ENCODE results near the gene C6orf132. TPM values are rescaled to one million over a fixed set of nuclear protein-coding genes. Genes with fewer than 3 reads are reported as not detected.

The C6orf132 gene
- total and polyA plus RNA-seq, 2 of the 4 experiments (the other 2 are of a cell fraction) = 0.72 to 1.7 TPM

DNA sequence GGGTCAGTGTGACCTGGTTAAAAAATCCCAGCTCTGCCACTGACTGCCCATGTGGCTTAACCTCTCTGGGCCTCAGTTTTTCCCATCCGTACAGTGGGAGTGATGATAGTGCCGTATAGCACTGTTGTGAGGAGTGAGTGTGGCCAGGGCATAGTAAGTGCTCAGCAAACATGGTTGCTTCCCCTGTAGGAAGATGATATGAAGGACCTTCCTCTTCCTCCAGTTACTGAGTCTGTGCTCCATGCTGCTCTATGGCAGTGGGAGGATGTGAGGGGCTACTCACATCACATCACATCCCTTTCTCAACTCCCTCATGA, 13.1 kb downstream of the C6orf132 start:
- TF ChIP-seq RFX5 (IDR thresholded peaks at IDR 0.05; ENCODE audit: low read depth, low read length) = no peak
- no peak for TF ChIP-seq NFE2L2 (IDR thresholded peaks at IDR 0.05; ENCODE audit: low read depth, low read length)
- TF ChIP-seq MAFK (IDR thresholded peaks at IDR 0.05; ENCODE audit: low read depth, low read length) = no peak
- no peak overlapping the region for H4K5ac ChIP-seq (ENCODE audit: low read depth, low read length)
- intact Hi-C loops (cut with micrococcal nuclease) (no loop called here), in situ Hi-C loops (cut with MboI; ENCODE audit: low sequenced_read_pairs) (no loop called here), dilution Hi-C loops (cut with HindIII; ENCODE audit: low sequenced_read_pairs, unreplicated experiment) (no loop called here)
- H3K56ac ChIP-seq (ENCODE audit: extremely low read depth, insufficient read depth, low read length) = no peak overlapping the region
- no peak overlapping the region for H3K4me2 ChIP-seq (ENCODE audit: low read depth, low read length)
- H3K27ac ChIP-seq (ENCODE audit: insufficient read depth, low read length) = no peak overlapping the region
- DNase-seq (no peak), ATAC-seq (ENCODE audit: low read depth) (no peak)
- ChIA-PET POLR2A (ENCODE audit: unreplicated experiment) (no interaction called here), CTCF (interaction anchor here (1.0 kb wide), 1 partner anchor 85 kb away, joined by 3 read pairs; no protein-coding TSS in a partner anchor)
- no CpG with 5 or more reads among the region's 2 CpGs for WGBS, 2 experiments (ENCODE audit: extremely low coverage in 2 of 2, insufficient read length in 1 of 2)
- H3K14ac ChIP-seq (replicated peaks; ENCODE audit: low read depth, low read length) = peak overlapping the region; percentile 66; the same call in 1 of the 2 replicates
- no peak overlapping the region for H4K91ac ChIP-seq (ENCODE audit: insufficient read depth, low read depth, low read length)
- no peaks in the 10 kb centered on the region for H3K9me3 ChIP-seq (ENCODE audit: control insufficient read depth, insufficient read depth, low read length)
- H2BK15ac ChIP-seq (ENCODE audit: low read depth, low read length) = no peak overlapping the region; the same call in 2 of the 3 replicates
- H3K4ac ChIP-seq (ENCODE audit: low read depth, low read length) = peak overlapping the region; percentile 35
- peaks cover 5% of the 10 kb centered on the region for H3K4me1 ChIP-seq (ENCODE audit: control insufficient read depth, insufficient read depth, low read length)
- 0 out of 2 replicates have a peak overlapping the region, but pooled peaks have one; percentile 15 for H2BK120ac ChIP-seq (ENCODE audit: low read depth, low read length)
- no peaks in the 10 kb centered on the region for H4K20me1 ChIP-seq (ENCODE audit: insufficient read depth, low read length)
- H2BK20ac ChIP-seq (ENCODE audit: low read depth, low read length) = no peak overlapping the region
- H3K23ac ChIP-seq (ENCODE audit: low read depth, low read length) = no peak overlapping the region
- H3K79me1 ChIP-seq (ENCODE audit: low read depth in 1 of 2, low read length in 2 of 2) = peaks cover 0 to 31% of the 10 kb centered on the region in 2 experiments; a peak in 2 of 4 replicates
- no peak overlapping the region for H3K9ac ChIP-seq (ENCODE audit: low read depth, low read length)
- peak overlapping the region; percentile 23; the same call in 1 of the 2 replicates for H2AK5ac ChIP-seq (ENCODE audit: low read depth, low read length)
- no peak overlapping the region for H4K8ac ChIP-seq (ENCODE audit: low read depth in 2 of 2, low read length in 2 of 2)
- no peak overlapping the region for H3K4me3 ChIP-seq (ENCODE audit: insufficient read depth, low read depth, low read length)
- peaks cover 2% of the 10 kb centered on the region; the same call in 1 of the 2 replicates for H3K36me3 ChIP-seq (ENCODE audit: control insufficient read depth, insufficient read depth, low read length)
- no TSS peak for BruUV-seq (replicated peaks)
- H3K9me1 ChIP-seq (ENCODE audit: insufficient read depth, low read length) = peaks cover 13% of the 10 kb centered on the region
- H2AFZ ChIP-seq (replicated peaks; ENCODE audit: low read length, poor library complexity) = no peak overlapping the region
- no peak overlapping the region for H3K18ac ChIP-seq (ENCODE audit: low read depth, low read length)
- H2BK5ac ChIP-seq (ENCODE audit: low read depth, low read length, poor library complexity, severe bottlenecking) = no peak overlapping the region
- H3K27me3 ChIP-seq (ENCODE audit: control insufficient read depth, insufficient read depth, low read length) = no peaks in the 10 kb centered on the region
- H2AK9ac ChIP-seq (replicated peaks; ENCODE audit: low read depth, low read length, poor library complexity) = peak overlapping the region; percentile 76

Measured in IMR-90 (cell line).